ENCODE results near the gene KMT5C.

DNA sequence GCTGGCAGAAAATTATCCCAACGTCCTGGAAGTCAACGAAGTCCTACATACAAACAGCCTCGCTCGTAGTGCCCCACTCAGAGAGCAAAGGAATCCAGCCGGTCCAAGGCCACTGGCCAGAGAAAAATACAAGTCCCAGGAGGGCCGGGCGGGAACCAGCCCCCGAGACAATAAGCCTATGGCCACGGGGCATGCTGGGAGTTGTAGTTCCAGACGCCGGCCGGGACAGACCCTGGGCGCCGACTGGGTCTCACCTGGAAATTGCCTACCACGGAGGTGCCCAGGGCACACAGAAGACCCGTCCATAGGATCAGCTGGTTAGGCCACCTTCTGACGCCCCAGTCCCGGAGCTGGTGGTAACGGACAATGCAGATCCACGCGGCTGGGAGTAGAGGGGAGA, 19.9 kb upstream of the KMT5C start:
- TF ChIP-seq TCF4 (CRISPR knock-in tag; IDR thresholded peaks at IDR 0.05; ENCODE audit: borderline replicate concordance) (no peak), BACH2 (CRISPR knock-in tag; IDR thresholded peaks at IDR 0.05; ENCODE audit: borderline replicate concordance) (no peak), ARNTL (CRISPR knock-in tag; IDR thresholded peaks at IDR 0.05; ENCODE audit: borderline replicate concordance, low read depth) (no peak)

Measured in SK-N-SH treated with all-trans-retinoic acid at 6 μM for 48 hours (cell line).